ENCODE data around the gene GRAMD2B.

GRCh38 chr5:126515337-126515736 is 92.1 kb downstream of the GRAMD2B start:
- TF ChIP-seq, protein P1, sequence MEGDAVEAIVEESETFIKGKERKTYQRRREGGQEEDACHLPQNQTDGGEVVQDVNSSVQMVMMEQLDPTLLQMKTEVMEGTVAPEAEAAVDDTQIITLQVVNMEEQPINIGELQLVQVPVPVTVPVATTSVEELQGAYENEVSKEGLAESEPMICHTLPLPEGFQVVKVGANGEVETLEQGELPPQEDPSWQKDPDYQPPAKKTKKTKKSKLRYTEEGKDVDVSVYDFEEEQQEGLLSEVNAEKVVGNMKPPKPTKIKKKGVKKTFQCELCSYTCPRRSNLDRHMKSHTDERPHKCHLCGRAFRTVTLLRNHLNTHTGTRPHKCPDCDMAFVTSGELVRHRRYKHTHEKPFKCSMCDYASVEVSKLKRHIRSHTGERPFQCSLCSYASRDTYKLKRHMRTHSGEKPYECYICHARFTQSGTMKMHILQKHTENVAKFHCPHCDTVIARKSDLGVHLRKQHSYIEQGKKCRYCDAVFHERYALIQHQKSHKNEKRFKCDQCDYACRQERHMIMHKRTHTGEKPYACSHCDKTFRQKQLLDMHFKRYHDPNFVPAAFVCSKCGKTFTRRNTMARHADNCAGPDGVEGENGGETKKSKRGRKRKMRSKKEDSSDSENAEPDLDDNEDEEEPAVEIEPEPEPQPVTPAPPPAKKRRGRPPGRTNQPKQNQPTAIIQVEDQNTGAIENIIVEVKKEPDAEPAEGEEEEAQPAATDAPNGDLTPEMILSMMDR (conservative IDR thresholded peaks at IDR 0.05; ENCODE audit: low read length) = no peak
- TF ChIP-seq EZH2phosphoT487 (IDR thresholded peaks at IDR 0.05; ENCODE audit: borderline replicate concordance) = no peak

Measured in Loucy (cell line).